Measurements from ENCODE around the gene CHRNA4. TPM values are rescaled to one million over a fixed set of nuclear protein-coding genes. Genes with fewer than 3 reads are reported as not detected.

The CHRNA4 gene
- polyA plus RNA-seq, 1 of the 3 experiments (the other 2 are of a cell fraction), result not detected

DNA sequence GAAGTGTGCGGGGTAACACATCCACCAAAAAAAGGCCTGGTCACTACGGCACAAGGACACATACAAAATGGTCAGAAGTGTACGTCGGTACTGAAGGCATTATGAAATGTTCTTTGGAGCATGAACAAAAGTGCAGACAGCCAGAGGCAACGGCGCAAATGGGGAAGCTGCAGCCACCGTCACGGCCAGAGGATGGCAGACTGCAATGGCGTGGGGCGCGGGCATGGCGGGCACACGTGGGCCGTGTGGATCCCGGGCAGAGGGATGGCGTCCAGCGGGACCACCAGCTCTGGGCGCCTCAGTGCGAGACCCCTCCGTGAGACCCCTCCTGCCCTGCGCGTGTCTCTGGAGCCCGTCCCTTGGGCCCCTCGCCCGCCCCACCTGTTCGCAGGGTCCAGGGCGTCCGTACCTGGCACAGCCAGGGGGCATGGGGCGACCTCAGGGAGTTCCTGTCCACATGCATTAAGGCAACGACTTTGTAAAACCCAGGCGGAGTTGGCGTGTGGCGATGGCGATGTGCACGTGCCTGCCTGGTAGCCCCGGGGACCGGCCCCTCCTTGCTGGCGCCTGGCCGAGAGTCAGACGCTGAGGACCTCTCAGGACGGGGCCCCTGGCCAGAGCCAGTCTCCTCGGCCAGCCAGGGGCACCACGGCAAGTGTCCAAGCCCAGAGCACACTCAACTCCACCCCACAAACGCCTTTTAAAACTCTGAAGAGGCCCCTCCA lies 39.5 kb upstream of the CHRNA4 start:
- DNase-seq, result peak; percentile 80
- POLR2A ChIA-PET, result no interaction called here
- 6% methylated on average over 25 of the region's 44 CpGs for WGBS (ENCODE audit: low lambda C conversion rate)
- no peaks in the 10 kb centered on the region for H3K36me3 ChIP-seq (replicated peaks in 1 of 2; ENCODE audit: control insufficient read depth in 1 of 2, insufficient read depth in 2 of 2, low read length in 1 of 2)
- H3K79me2 ChIP-seq (ENCODE audit: insufficient read depth), result no peaks in the 10 kb centered on the region
- no peaks in the 10 kb centered on the region for H3K9me2 ChIP-seq
- H3F3A ChIP-seq (replicated peaks; ENCODE audit: insufficient read depth), result no peaks in the 10 kb centered on the region
- no peak overlapping the region for H2AFZ ChIP-seq (ENCODE audit: low read depth)
- no peak overlapping the region for H3K4me2 ChIP-seq
- H3K9ac ChIP-seq, result no peak overlapping the region
- CTCF ChIA-PET, result interaction anchor here (0.6 to 9.1 kb wide), 12 partner anchors 12 to 177 kb away, joined by 3 to 92 read pairs (median 4); partner anchors contain the start of gene PPDPF
- no peaks in the 10 kb centered on the region for H3K9me3 ChIP-seq
- H3K4me1 ChIP-seq (ENCODE audit: control insufficient read depth in 1 of 2, insufficient read depth in 2 of 2, low read depth in 1 of 2, low read length in 1 of 2), result peaks cover 0 to 38% of the 10 kb centered on the region in 2 experiments; a peak in 1 of 4 replicates
- H3K27me3 ChIP-seq (ENCODE audit: insufficient read depth), result peaks cover 55% of the 10 kb centered on the region
- H3K4me3 ChIP-seq (ENCODE audit: low read depth in 2 of 2, low read length in 1 of 2), result no peak overlapping the region; a peak in 1 of 4 replicates
- H3K27ac ChIP-seq (ENCODE audit: low read depth in 2 of 2, low read length in 1 of 2), result no peak overlapping the region
- no peaks in the 10 kb centered on the region for H4K20me1 ChIP-seq (ENCODE audit: insufficient read depth)
- TF ChIP-seq JUND (IDR thresholded peaks at IDR 0.05), result no peak

DNA sequence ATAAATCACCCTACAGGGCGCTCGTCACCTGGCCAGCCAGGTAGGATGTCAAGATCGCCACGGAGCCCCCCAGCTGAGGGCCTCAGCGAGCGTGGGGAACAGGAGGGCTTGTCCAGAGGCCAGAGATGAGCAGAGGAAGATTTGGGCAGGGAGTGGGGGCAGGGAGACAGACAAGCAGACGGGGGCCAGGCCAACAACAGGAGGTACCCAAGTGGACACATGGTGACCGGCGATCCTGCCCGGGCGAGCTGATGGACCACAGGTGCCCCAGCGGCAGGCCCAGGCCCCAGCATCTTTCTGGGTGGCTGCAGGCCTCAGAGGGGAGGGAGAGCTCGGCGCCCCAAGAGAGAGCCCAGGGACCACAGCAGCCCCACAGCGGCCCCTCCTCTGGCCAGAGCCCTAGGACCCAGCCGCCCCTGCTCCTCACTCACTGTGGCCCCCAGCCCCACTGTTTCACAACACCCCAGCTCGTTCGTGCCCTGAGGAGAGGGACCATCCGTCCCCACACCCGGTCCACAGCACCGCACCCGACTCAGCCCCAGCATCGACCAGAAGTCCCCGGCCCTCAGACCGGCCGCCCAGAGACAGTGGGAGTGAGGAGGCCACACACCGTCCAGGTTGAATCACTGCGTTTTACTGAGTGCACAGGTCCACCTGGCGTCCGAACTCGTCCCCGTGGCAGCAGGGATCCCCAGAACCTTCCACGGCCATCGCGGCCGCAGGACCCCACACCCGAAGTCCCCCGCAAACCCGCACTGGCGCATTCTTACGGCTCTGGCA lies 38.6 kb upstream of the CHRNA4 start:
- Histone ChIP-seq H4K20me1 (ENCODE audit: insufficient read depth) (no peaks in the 10 kb centered on the region), H3K9me3 (no peaks in the 10 kb centered on the region), H3K27me3 (ENCODE audit: insufficient read depth) (peaks cover 55% of the 10 kb centered on the region), H3K9me2 (no peaks in the 10 kb centered on the region), H3K4me1 (ENCODE audit: control insufficient read depth in 1 of 2, insufficient read depth in 2 of 2, low read depth in 1 of 2, low read length in 1 of 2) (peaks cover 0 to 38% of the 10 kb centered on the region in 2 experiments; a peak in 1 of 4 replicates), H3K79me2 (ENCODE audit: insufficient read depth) (no peaks in the 10 kb centered on the region), H3K27ac (ENCODE audit: low read depth in 2 of 2, low read length in 1 of 2) (no peak overlapping the region), H3K9ac (no peak overlapping the region), H3K4me2 (no peak overlapping the region), H3K4me3 (ENCODE audit: low read depth in 2 of 2, low read length in 1 of 2) (no peak overlapping the region), H3F3A (replicated peaks; ENCODE audit: insufficient read depth) (no peaks in the 10 kb centered on the region), H2AFZ (ENCODE audit: low read depth) (no peak overlapping the region), H3K36me3 (replicated peaks in 1 of 2; ENCODE audit: control insufficient read depth in 1 of 2, insufficient read depth in 2 of 2, low read length in 1 of 2) (no peaks in the 10 kb centered on the region)
- ChIA-PET POLR2A (interaction anchor here (0.7 kb wide), 1 partner anchor 102 kb away, joined by 3 read pairs; no protein-coding TSS in a partner anchor), CTCF (interaction anchor here (0.9 to 9.1 kb wide), 9 partner anchors 18 to 176 kb away, joined by 3 to 92 read pairs (median 5); partner anchors contain the start of gene PPDPF)
- TF ChIP-seq TCF12 (IDR thresholded peaks at IDR 0.05), result no peak
- no peak for TF ChIP-seq TEAD4 (IDR thresholded peaks at IDR 0.05; ENCODE audit: borderline replicate concordance, insufficient read depth)
- TF ChIP-seq CHD2 (IDR thresholded peaks at IDR 0.05; ENCODE audit: low read length, partially characterized antibody), result no peak
- TF ChIP-seq, protein P1, sequence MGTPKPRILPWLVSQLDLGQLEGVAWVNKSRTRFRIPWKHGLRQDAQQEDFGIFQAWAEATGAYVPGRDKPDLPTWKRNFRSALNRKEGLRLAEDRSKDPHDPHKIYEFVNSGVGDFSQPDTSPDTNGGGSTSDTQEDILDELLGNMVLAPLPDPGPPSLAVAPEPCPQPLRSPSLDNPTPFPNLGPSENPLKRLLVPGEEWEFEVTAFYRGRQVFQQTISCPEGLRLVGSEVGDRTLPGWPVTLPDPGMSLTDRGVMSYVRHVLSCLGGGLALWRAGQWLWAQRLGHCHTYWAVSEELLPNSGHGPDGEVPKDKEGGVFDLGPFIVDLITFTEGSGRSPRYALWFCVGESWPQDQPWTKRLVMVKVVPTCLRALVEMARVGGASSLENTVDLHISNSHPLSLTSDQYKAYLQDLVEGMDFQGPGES (IDR thresholded peaks at IDR 0.05; ENCODE audit: low read depth, low read length), result no peak
- TF ChIP-seq SMC3 (IDR thresholded peaks at IDR 0.05; ENCODE audit: low read depth, low read length), result no peak
- TF ChIP-seq POLR2AphosphoS5 (IDR thresholded peaks at IDR 0.05; ENCODE audit: low read depth, low read length), result no peak
- TF ChIP-seq RFX5 (IDR thresholded peaks at IDR 0.05; ENCODE audit: low read length), result no peak
- TF ChIP-seq, protein P2, sequence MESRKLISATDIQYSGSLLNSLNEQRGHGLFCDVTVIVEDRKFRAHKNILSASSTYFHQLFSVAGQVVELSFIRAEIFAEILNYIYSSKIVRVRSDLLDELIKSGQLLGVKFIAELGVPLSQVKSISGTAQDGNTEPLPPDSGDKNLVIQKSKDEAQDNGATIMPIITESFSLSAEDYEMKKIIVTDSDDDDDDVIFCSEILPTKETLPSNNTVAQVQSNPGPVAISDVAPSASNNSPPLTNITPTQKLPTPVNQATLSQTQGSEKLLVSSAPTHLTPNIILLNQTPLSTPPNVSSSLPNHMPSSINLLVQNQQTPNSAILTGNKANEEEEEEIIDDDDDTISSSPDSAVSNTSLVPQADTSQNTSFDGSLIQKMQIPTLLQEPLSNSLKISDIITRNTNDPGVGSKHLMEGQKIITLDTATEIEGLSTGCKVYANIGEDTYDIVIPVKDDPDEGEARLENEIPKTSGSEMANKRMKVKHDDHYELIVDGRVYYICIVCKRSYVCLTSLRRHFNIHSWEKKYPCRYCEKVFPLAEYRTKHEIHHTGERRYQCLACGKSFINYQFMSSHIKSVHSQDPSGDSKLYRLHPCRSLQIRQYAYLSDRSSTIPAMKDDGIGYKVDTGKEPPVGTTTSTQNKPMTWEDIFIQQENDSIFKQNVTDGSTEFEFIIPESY (IDR thresholded peaks at IDR 0.05; ENCODE audit: borderline replicate concordance, low read depth), result no peak
- TF ChIP-seq, protein P3, sequence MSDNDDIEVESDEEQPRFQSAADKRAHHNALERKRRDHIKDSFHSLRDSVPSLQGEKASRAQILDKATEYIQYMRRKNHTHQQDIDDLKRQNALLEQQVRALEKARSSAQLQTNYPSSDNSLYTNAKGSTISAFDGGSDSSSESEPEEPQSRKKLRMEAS (IDR thresholded peaks at IDR 0.05; ENCODE audit: low read depth), result no peak
- TF ChIP-seq MEF2A (IDR thresholded peaks at IDR 0.05; ENCODE audit: borderline replicate concordance, low read depth), result no peak
- TF ChIP-seq NFIC (IDR thresholded peaks at IDR 0.05; ENCODE audit: borderline replicate concordance), result no peak
- no peak for TF ChIP-seq FOSL2 (IDR thresholded peaks at IDR 0.05; ENCODE audit: borderline replicate concordance, low read depth)
- TF ChIP-seq, protein P4, sequence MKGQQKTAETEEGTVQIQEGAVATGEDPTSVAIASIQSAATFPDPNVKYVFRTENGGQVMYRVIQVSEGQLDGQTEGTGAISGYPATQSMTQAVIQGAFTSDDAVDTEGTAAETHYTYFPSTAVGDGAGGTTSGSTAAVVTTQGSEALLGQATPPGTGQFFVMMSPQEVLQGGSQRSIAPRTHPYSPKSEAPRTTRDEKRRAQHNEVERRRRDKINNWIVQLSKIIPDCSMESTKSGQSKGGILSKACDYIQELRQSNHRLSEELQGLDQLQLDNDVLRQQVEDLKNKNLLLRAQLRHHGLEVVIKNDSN (IDR thresholded peaks at IDR 0.05; ENCODE audit: borderline replicate concordance, low read depth), result no peak
- TF ChIP-seq, protein P5, sequence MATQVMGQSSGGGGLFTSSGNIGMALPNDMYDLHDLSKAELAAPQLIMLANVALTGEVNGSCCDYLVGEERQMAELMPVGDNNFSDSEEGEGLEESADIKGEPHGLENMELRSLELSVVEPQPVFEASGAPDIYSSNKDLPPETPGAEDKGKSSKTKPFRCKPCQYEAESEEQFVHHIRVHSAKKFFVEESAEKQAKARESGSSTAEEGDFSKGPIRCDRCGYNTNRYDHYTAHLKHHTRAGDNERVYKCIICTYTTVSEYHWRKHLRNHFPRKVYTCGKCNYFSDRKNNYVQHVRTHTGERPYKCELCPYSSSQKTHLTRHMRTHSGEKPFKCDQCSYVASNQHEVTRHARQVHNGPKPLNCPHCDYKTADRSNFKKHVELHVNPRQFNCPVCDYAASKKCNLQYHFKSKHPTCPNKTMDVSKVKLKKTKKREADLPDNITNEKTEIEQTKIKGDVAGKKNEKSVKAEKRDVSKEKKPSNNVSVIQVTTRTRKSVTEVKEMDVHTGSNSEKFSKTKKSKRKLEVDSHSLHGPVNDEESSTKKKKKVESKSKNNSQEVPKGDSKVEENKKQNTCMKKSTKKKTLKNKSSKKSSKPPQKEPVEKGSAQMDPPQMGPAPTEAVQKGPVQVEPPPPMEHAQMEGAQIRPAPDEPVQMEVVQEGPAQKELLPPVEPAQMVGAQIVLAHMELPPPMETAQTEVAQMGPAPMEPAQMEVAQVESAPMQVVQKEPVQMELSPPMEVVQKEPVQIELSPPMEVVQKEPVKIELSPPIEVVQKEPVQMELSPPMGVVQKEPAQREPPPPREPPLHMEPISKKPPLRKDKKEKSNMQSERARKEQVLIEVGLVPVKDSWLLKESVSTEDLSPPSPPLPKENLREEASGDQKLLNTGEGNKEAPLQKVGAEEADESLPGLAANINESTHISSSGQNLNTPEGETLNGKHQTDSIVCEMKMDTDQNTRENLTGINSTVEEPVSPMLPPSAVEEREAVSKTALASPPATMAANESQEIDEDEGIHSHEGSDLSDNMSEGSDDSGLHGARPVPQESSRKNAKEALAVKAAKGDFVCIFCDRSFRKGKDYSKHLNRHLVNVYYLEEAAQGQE (IDR thresholded peaks at IDR 0.05; ENCODE audit: low read depth, low read length), result no peak
- TF ChIP-seq RAD21 (IDR thresholded peaks at IDR 0.05; ENCODE audit: low read length), result no peak
- no peak for TF ChIP-seq EZH2phosphoT487 (IDR thresholded peaks at IDR 0.05; ENCODE audit: borderline replicate concordance, low read depth)
- WGBS (ENCODE audit: low lambda C conversion rate), result 27% methylated on average over 28 of the region's 41 CpGs
- no peak for DNase-seq

Measured in SK-N-SH (cell line).